Measurements from ENCODE around the gene PPIF. TPM values are rescaled to one million over a fixed set of nuclear protein-coding genes. Genes with fewer than 3 reads are reported as not detected.
A peak's percentile ranks its signal among the peaks of the same experiment; 100 is the strongest.

PPIF gene
- total RNA-seq, 2 donors from 2014 or later: 20.4 to 23.9 TPM

DNA sequence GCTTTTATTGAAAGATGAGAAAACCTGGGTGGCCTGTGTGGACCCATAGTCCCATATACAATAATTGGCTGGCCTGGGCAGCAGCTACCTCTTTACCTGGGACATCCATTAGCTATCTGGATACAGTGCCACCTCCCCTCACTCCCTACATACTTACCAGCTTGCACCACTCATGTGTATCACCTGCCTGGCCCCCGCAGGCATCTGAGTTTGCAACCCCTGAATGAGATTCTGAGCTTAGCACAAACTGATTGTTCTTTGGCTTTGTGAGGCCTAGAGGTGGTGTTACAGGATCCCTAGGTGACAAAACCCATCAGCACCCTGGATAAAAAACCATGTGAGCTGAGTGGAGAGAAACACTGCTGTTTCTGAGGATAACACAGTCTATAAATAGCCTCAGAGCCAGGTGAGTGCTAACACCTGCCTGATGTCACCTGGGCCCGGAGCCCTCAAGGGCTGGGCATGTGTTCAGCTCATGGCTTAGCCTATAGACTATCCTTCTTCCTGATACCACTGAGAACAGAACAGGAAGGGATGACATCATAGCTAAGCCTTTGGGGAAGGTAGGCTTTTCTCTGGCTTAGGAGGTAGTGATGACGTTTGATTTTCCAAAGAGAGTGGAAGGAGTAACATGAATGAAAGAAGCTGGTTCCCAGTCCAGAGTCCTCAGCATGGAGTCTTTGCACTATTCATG is 2.6 kb upstream of the PPIF start:
- intact Hi-C loops (cut with DNase I): no loop called here
- DNase-seq (ENCODE audit: low spot score): no peak

DNA sequence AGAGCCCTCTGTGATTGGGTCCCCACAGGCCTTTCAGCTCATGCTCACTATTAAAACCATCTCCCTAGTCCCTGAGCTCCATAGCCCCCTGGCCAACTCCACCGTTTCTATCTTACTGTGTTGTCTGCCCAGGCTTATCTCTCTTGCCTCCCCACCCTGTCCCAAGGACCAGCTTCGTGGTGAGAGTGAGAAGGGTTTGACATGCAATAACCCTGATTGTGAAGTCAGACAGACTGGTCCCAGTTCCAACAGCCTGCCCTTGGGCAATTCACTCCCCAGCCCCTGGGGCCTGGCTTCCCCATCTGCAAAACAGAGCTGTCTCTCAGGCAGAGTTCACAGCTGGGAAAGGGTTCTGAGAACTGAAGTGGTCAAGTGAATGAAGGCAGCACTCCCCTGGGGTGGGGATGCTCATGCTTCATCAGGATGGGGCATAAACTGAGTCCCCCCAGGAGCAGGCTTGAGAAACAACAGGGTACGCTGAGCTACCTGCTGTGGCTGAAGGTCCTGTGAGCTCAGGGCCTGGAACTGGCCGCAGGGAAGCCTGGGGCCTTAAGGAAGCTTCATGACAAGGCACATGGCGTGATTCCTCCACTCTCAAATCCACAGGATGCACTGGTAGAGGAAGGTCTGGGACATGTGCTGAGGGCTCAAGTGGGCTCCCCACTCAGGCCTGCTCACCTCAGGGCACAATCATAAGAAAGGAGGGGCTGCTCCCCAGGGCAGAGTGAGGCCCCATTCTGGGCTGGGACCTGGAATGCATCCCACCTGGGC is 1.8 kb upstream of the PPIF start:
- DNase-seq (ENCODE audit: low spot score): no peak
- intact Hi-C loops (cut with DNase I): no loop called here

DNA sequence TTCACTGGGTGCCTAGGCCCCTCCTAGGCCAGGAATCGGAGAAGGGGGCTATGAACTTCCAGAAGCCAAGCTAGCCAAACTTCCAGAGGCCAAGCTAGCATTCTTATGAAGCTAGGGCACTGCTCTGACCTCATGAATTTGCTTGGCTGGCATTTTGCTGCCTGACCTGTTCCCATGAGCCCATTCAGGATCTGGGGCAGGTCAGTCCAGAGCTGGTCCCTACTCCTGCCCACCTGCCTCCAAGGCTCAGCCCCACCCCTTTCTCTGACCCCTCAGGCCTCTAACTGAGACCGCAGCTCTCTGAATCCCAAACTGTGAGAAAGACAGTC is 1.3 kb upstream of the PPIF start:
- intact Hi-C loops (cut with DNase I): no loop called here
- no peak for DNase-seq (ENCODE audit: low spot score)

DNA sequence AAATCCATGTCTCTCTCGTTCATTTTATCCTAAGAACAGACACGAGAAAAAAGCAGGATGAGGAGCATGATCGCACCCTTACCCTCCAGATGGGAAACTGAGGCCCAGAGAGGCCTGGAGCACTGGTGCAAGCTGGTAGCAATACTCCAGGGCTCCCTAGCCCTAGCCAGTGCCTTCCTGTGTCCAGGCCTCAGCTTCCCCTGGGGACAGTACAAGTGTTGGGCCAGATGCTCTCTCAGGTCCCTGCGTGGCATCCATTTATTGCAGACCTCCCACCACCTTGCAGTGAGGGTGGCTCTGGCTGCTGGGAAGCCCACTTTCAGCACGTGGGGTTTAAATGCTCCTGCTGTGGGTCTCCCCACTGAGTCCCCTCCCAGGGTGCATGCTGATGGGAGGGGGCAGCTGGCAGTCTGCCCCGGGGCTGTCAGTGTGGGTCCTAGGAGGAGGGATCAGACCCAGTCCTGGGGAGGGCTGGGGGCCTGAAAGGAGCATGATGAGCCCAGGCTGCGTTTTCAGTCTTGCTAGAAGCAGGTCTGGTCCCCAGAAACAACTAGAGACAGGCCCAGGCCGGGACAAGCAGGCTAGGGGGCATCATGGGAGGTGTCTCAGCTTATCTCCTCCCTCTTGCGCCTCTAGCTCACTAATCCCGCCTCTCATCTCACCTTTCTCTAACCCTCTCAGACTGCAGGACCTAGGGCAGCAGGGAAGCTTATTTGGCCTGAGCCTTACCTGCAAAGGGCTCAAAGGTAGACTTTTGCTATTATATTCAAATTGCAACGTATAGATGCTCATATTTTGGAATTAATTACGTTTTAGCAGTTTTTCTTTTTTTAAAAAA is 662 bp upstream of the PPIF start:
- intact Hi-C loops (cut with DNase I): no loop called here
- DNase-seq (ENCODE audit: low spot score): peak; percentile 79

DNA sequence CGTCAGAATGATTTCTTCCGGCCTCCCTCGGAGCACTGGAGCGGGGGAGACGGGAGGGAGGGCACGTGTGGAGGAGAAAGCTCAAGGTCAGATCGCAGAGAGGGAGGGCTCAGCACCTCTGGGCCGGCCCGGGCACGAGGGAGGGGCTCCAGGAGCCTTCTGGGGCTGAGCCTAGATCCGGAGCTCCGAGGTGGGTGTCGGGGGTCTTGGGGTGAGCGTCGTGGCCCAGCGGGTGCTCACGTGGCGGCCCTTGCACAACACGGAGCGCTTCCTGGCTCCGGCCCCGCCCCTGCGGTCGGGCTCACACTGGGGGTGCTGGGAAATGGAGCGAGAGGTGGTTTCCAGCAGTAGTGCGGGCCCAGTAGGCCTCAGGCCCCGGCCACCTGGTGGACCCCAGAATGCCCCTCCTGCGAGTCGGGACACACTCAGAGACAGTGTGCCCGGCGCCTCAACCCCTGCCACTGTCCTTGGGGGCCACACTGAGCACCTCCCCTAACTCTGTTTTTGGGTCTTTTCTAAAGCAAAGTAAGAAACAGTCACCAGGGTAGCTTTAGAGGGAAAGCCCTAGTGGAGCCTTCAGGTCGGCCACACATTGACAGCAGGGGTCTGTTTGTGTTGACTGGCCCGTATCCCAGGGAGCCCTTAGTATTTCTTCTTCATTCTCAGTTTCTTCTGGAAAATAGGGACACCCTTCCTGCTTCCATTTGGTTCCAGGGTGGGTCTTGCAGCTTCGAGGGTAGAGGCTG is 798 bp downstream of the PPIF start:
- DNase-seq (ENCODE audit: low spot score): peak; percentile 92
- intact Hi-C loops (cut with DNase I): no loop called here

DNA sequence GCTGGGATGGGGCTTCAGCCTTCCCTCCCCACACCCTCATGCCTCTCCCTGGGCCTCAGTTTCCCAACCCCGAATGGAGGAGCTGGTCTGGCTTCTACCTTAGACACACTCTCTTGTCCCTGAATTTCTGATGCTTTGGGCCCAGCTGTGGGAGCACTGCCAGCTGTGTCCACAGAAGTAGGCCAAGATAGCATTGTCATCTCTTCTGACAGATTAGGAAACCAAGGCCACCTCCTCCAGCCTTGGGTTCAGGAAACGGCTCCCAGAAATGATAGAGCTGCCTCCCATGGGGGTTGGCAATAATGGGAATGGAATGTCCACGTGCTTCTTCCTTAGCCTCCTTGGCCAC is 1.3 kb downstream of the PPIF start:
- DNase-seq (ENCODE audit: low spot score): peak; percentile 82
- intact Hi-C loops (cut with DNase I): no loop called here

DNA sequence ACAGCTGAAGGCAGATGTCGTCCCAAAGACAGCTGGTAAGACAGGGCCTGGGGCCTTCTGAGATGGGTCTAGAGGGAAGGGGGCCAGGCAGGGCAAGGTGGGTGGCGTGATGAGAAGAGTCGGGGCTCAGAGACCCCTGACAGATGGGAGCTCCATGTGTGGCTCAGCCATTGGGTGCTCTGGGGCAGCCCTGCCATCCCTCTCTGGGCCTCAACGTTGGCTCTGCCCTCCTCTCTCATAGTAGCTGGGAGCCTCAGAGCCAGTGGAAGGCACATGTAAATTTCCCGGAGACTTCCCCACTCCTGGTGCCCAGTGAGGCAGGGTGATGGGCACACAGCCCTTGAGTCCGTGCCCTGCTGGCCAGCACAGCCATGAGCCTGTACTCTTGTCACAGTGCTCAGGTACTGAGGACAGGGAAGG is 1.8 kb downstream of the PPIF start:
- DNase-seq (ENCODE audit: low spot score): peak; percentile 54
- intact Hi-C loops (cut with DNase I): no loop called here

GRCh38 chr10:79349766-79350406 is 2.6 kb downstream of the PPIF start:
- DNase-seq (ENCODE audit: low spot score): peak; percentile 82
- intact Hi-C loops (cut with DNase I): no loop called here

- DNase-seq (ENCODE audit: low spot score): peak; percentile 73
- intact Hi-C loops (cut with DNase I): no loop called here
These were observed 3.3 kb downstream of the PPIF start for GRCh38 chr10:79350407-79351154.

DNA sequence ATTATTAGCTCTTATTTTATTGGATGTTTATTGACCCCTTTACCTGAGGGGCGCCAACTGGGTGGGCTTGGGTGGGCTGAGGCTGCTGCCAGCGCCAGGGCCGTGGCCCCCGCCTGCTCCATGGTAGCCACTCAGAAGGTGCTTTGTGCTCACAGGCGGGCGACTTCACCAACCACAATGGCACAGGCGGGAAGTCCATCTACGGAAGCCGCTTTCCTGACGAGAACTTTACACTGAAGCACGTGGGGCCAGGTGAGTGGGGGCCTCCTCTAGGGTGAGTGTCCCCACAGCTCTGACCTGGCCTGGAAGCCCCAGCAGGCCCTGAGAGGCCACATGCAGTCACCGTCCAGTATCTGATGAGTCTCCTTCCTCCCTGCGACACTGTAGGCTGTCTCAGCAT is 4.1 kb downstream of the PPIF start:
- intact Hi-C loops (cut with DNase I): no loop called here
- peak; percentile 75 for DNase-seq (ENCODE audit: low spot score)

DNA sequence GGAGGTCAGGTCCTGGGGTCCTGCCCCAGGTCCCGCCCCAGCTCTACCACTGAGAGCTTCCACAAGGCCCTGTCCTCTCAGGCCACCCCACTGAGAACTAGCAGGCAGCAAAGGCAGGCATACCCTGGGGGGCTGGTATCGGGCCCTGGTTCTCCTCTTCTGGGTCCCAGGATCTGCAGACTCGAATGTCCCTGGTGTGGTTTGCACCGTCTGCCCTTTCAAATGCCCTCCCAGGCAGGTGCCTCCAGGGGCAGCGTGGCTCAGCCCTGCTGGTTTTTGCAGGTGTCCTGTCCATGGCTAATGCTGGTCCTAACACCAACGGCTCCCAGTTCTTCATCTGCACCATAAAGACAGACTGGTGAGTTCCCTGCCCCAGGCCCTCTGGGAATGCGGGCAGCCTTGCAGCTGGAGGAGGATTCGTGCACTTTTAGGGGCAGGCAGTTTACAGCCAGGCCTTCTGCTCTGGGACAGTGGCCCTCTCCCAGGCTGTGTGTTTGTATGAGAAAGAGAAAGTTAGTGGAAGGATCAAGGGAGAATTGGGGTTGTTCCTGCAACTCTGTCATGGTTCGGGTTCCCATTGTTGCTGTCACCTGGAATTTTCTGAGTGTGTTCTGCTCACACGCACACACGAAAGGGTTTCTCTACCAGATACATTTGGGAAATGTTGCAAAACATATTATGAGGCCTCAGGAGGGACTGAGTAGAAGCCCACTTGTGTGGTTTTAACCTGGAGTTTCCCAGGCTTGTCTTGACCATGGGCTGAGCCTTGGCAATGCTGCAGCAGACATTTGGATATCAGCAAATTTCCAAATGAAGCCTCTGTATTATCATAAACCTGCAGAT is 5.0 kb downstream of the PPIF start:
- DNase-seq (ENCODE audit: low spot score): peak; percentile 54
- intact Hi-C loops (cut with DNase I): no loop called here

- intact Hi-C loops (cut with DNase I): no loop called here
- DNase-seq (ENCODE audit: low spot score): peak; percentile 72
These were observed 5.7 kb downstream of the PPIF start for GRCh38 chr10:79353000-79353406.

GRCh38 chr10:79353726-79354125 is 6.5 kb downstream of the PPIF start:
- no peak for DNase-seq (ENCODE audit: low spot score)
- intact Hi-C loops (cut with DNase I): no loop called here

- intact Hi-C loops (cut with DNase I): no loop called here
- DNase-seq (ENCODE audit: low spot score): no peak
These were observed 6.9 kb downstream of the PPIF start for GRCh38 chr10:79354141-79354540.

GRCh38 chr10:79354615-79355014 is 7.3 kb downstream of the PPIF start:
- DNase-seq (ENCODE audit: low spot score): no peak
- intact Hi-C loops (cut with DNase I): no loop called here

DNA sequence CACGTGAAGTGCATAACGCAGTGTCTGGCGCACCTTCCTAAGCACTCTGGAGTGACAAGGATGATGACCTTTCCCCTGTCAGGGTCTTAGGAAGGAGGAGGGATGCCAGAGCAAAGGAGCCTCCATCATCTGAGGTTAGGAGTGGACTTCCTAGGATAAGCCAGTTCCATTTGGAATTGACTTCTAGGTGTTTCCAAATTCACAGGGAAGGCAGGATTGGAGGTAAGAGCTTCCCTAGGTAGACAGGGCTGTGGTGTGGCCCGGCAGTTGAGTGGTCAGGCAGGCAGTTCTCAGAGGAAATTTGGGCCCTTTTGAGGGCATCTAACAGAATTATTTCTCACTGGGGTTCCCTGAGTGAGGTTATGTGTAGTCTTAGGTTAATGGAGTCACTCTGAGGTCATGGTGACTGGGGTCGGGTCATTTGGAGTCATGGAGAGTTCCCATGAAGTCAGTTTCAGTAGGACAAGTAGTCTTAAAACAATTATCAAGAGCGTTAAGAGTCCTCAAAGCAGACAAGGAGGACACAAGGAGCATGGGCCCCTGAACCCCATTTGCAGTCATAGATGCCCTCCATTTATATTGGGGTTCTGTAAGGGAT is 8.2 kb downstream of the PPIF start:
- intact Hi-C loops (cut with DNase I): no loop called here
- DNase-seq (ENCODE audit: low spot score): no peak

DNA sequence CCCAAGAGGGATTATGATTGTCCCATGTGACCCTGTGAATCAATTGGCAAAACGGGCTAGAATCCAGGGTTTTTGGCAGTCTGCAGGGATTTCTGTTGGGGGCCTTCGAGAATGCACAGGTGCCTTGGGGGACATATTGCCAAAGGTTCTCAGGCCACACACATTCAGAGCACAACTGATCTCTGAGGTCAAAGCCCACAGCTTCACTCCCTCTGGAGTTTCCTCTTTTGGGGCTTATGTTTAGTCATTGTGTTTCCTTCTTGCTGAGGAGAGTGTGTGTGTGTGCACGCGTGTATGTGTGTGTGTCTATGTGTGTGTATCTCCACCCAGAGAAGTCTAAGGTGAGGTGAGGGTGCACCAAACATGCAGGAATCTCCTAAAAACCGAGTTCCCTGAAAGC is 8.8 kb downstream of the PPIF start:
- intact Hi-C loops (cut with DNase I): no loop called here
- DNase-seq (ENCODE audit: low spot score): no peak

Data from posterior vena cava (tissue), 2 donors.